Vagina (tissue), 2 donors: ENCODE data around the gene ZNF587B.
"Not testable (repeated sequence)": the region's sequence is repeated elsewhere in the genome, so short reads cannot be mapped to it uniquely, and the experiment has no call there.

Experiments used
- POLR2A ChIP-seq, 2 donors: fragments of 450-650 bp; IDR thresholded peaks; one replicate each; pipeline ENCODE4 v1.6.1; 2017; ENCODE audit warnings: antibody characterized with exemption in 2 of 2, mild to moderate bottlenecking in 2 of 2, moderate library complexity in 2 of 2
- POLR2AphosphoS5 ChIP-seq, 2 donors: sonication (generic); formaldehyde crosslinking; IDR thresholded peaks; one replicate each; pipeline ENCODE4 v1.9.0; 2017; ENCODE audit warnings: antibody characterized with exemption in 2 of 2, mild to moderate bottlenecking in 2 of 2, low read depth in 1 of 2; ENCODE audit not compliant: insufficient read depth in 1 of 2
- TF ChIP-seq, protein P1 (sequence below), 3 experiments: fragments of 450-650 bp in 2 of 3; fragments of 200-600 bp in 1 of 3; sonication (generic) in 1 of 3; IDR thresholded peaks; one replicate each; pipeline ENCODE4 v1.5.1; 2017 to 2019; ENCODE audit warnings: antibody characterized with exemption in 3 of 3, mild to moderate bottlenecking in 2 of 3, moderate library complexity in 2 of 3

DNA sequence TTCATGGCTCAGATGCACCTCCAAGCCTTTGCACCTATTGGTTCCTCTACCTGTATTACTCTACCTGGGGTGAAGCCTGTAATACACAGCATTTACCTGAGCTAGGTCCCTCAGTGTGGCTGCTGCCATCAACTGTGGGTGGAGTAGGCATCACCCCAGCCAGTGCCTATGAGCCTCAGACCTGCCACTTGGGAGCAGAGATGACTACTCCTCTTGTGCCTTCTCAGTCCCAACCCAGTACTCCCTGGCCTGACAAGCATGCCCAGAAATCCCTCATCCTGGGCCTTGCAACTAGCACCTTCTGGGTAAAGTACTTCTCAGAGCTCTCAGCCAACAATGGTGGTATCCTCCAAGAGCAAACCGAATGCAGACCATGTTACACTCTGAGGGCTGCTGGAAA lies 33.5 kb upstream of the ZNF587B start:
- TF ChIP-seq POLR2AphosphoS5 (IDR thresholded peaks at IDR 0.05; ENCODE audit: insufficient read depth in 1 of 2, low read depth in 1 of 2); POLR2A (IDR thresholded peaks at IDR 0.05): not testable (repeated sequence)
- TF ChIP-seq, protein P1, sequence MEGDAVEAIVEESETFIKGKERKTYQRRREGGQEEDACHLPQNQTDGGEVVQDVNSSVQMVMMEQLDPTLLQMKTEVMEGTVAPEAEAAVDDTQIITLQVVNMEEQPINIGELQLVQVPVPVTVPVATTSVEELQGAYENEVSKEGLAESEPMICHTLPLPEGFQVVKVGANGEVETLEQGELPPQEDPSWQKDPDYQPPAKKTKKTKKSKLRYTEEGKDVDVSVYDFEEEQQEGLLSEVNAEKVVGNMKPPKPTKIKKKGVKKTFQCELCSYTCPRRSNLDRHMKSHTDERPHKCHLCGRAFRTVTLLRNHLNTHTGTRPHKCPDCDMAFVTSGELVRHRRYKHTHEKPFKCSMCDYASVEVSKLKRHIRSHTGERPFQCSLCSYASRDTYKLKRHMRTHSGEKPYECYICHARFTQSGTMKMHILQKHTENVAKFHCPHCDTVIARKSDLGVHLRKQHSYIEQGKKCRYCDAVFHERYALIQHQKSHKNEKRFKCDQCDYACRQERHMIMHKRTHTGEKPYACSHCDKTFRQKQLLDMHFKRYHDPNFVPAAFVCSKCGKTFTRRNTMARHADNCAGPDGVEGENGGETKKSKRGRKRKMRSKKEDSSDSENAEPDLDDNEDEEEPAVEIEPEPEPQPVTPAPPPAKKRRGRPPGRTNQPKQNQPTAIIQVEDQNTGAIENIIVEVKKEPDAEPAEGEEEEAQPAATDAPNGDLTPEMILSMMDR (IDR thresholded peaks at IDR 0.05): not testable (repeated sequence)
